GM19324 (cell line): ENCODE measurements around the gene PCDHA1.
"Not testable (repeated sequence)": the region's sequence is repeated elsewhere in the genome, so short reads cannot be mapped to it uniquely, and the experiment has no call there.

Experiments
- ATAC-seq: cut with Tn5 transposase; IDR thresholded peaks from one replicate; pipeline ENCODE4 v1.9.1; 2021; ENCODE audit warnings: mild to moderate bottlenecking, moderate library complexity; ENCODE audit not compliant: unreplicated experiment, low FRiP score

Gene PCDHA1

GRCh38 chr5:140785905-140786686 lies at the start of gene PCDHA1:
PCDHA1 (plus strand) TSS chr5:140786140.
- no peak for ATAC-seq

- ATAC-seq: no peak
These were observed 48.5 kb upstream of the PCDHA1 start for GRCh38 chr5:140737486-140737885.

- no peak for ATAC-seq
These were observed 44.0 kb upstream of the PCDHA1 start for GRCh38 chr5:140741967-140742366.

- no peak for ATAC-seq
These were observed 32.4 kb upstream of the PCDHA1 start for GRCh38 chr5:140753561-140753960.

- no peak for ATAC-seq
These were observed 21.6 kb upstream of the PCDHA1 start for GRCh38 chr5:140764177-140764973.

- no peak for ATAC-seq
These were observed 18.5 kb upstream of the PCDHA1 start for GRCh38 chr5:140767444-140767843.

- no peak for ATAC-seq
These were observed 5.4 kb upstream of the PCDHA1 start for GRCh38 chr5:140780512-140780911.

GRCh38 chr5:140787422-140787821 lies 1.5 kb downstream of the PCDHA1 start:
- ATAC-seq: not testable (repeated sequence)

GRCh38 chr5:140787849-140788504 lies 2.0 kb downstream of the PCDHA1 start:
- ATAC-seq: not testable (repeated sequence)

GRCh38 chr5:140791089-140791488 lies 5.1 kb downstream of the PCDHA1 start:
- ATAC-seq: no peak

- no peak for ATAC-seq
These were observed 8.8 kb downstream of the PCDHA1 start, which contains the start of gene PCDHA2 for GRCh38 chr5:140794595-140795258. PCDHA2 (plus strand) TSS chr5:140794852.

- no peak for ATAC-seq
These were observed 9.3 kb downstream of the PCDHA1 start for GRCh38 chr5:140795259-140795641.

GRCh38 chr5:140796072-140796717 lies 10.3 kb downstream of the PCDHA1 start:
- ATAC-seq: not testable (repeated sequence)

GRCh38 chr5:140796718-140797095 lies 10.8 kb downstream of the PCDHA1 start:
- ATAC-seq: no peak

- ATAC-seq: no peak
These were observed 15.0 kb downstream of the PCDHA1 start, which contains the start of gene PCDHA3 for GRCh38 chr5:140800816-140801493. PCDHA3 (plus strand) TSS chr5:140801057.

- no peak for ATAC-seq
These were observed 15.5 kb downstream of the PCDHA1 start for GRCh38 chr5:140801494-140801841.

- not testable (repeated sequence) for ATAC-seq
These were observed 16.4 kb downstream of the PCDHA1 start for GRCh38 chr5:140802381-140802780.

- ATAC-seq: no peak
These were observed 16.9 kb downstream of the PCDHA1 start for GRCh38 chr5:140802781-140803271.
